ENCODE results near the gene BBOX1. TPM values are rescaled to one million over a fixed set of nuclear protein-coding genes. Genes with fewer than 3 reads are reported as not detected.

Gene BBOX1
- total and polyA plus RNA-seq, 2 of the 4 experiments (the other 2 are of a cell fraction): not detected

- Histone ChIP-seq H2BK5ac (ENCODE audit: low read depth, low read length, poor library complexity, severe bottlenecking) (no peak overlapping the region), H2AK5ac (ENCODE audit: low read depth, low read length) (no peak overlapping the region), H2AK9ac (replicated peaks; ENCODE audit: low read depth, low read length, poor library complexity) (no peak overlapping the region), H3K4me1 (ENCODE audit: control insufficient read depth, insufficient read depth, low read length) (no peaks in the 10 kb centered on the region; the same call in 1 of the 2 replicates), H4K20me1 (ENCODE audit: insufficient read depth, low read length) (no peaks in the 10 kb centered on the region), H2BK120ac (ENCODE audit: low read depth, low read length) (no peak overlapping the region), H3K23ac (ENCODE audit: low read depth, low read length) (no peak overlapping the region), H3K18ac (ENCODE audit: low read depth, low read length) (peak overlapping the region; percentile 27; the same call in 1 of the 2 replicates), H4K91ac (ENCODE audit: insufficient read depth, low read depth, low read length) (no peak overlapping the region), H3K9ac (ENCODE audit: low read depth, low read length) (no peak overlapping the region), H3K27ac (ENCODE audit: insufficient read depth, low read length) (no peak overlapping the region), H4K5ac (ENCODE audit: low read depth, low read length) (no peak overlapping the region; the same call in 1 of the 2 replicates), H2BK15ac (ENCODE audit: low read depth, low read length) (no peak overlapping the region), H3K4ac (ENCODE audit: low read depth, low read length) (no peak overlapping the region), H3K9me3 (ENCODE audit: control insufficient read depth, insufficient read depth, low read length) (no peaks in the 10 kb centered on the region), H3K4me2 (ENCODE audit: low read depth, low read length) (no peak overlapping the region), H2AFZ (replicated peaks; ENCODE audit: low read length, poor library complexity) (no peak overlapping the region), H3K9me1 (ENCODE audit: insufficient read depth, low read length) (no peaks in the 10 kb centered on the region), H3K36me3 (ENCODE audit: control insufficient read depth, insufficient read depth, low read length) (no peaks in the 10 kb centered on the region), H3K56ac (ENCODE audit: extremely low read depth, insufficient read depth, low read length) (no peak overlapping the region), H3K4me3 (ENCODE audit: insufficient read depth, low read depth, low read length) (no peak overlapping the region), H3K27me3 (ENCODE audit: control insufficient read depth, insufficient read depth, low read length) (no peaks in the 10 kb centered on the region), H2BK20ac (ENCODE audit: low read depth, low read length) (no peak overlapping the region), H4K8ac (ENCODE audit: low read depth in 2 of 2, low read length in 2 of 2) (no peak overlapping the region), H3K79me1 (ENCODE audit: low read depth in 1 of 2, low read length in 2 of 2) (no peaks in the 10 kb centered on the region), H3K14ac (replicated peaks; ENCODE audit: low read depth, low read length) (no peak overlapping the region)
- CTCF ChIA-PET: no interaction called here
- dilution Hi-C loops (cut with HindIII; ENCODE audit: low sequenced_read_pairs, unreplicated experiment) (no loop called here), in situ Hi-C loops (cut with MboI; ENCODE audit: low sequenced_read_pairs) (no loop called here), intact Hi-C loops (cut with micrococcal nuclease) (no loop called here)
- no peak for DNase-seq
- POLR2A ChIA-PET (ENCODE audit: unreplicated experiment): no interaction called here
- ATAC-seq (ENCODE audit: low read depth): no peak
- WGBS, 2 experiments (ENCODE audit: extremely low coverage in 2 of 2, insufficient read length in 1 of 2): no CpG with 5 or more reads among the region's 2 CpGs
- BruUV-seq (replicated peaks): no TSS peak
- TF ChIP-seq NFE2L2 (IDR thresholded peaks at IDR 0.05; ENCODE audit: low read depth, low read length): no peak
- TF ChIP-seq MAZ (IDR thresholded peaks at IDR 0.05; ENCODE audit: borderline replicate concordance, low read depth, low read length): no peak
- TF ChIP-seq USF2 (IDR thresholded peaks at IDR 0.05; ENCODE audit: low read depth, low read length): no peak
- TF ChIP-seq BHLHE40 (IDR thresholded peaks at IDR 0.05; ENCODE audit: low read depth, low read length): no peak
- TF ChIP-seq CHD1 (IDR thresholded peaks at IDR 0.05; ENCODE audit: low read depth, low read length): no peak
- no peak for TF ChIP-seq CEBPB (IDR thresholded peaks at IDR 0.05; ENCODE audit: low read depth, low read length)
Measured at GRCh38 chr11:27083241-27083640, 42.6 kb downstream of the BBOX1 start.

Data from IMR-90 (cell line).